GM19452 (cell line): Measurements from ENCODE around the gene ARMC2.

Experiments used
- ATAC-seq: cut with Tn5 transposase; IDR thresholded peaks from one replicate; pipeline ENCODE4 v1.9.1; 2021; ENCODE audit not compliant: unreplicated experiment

The ARMC2 gene

DNA sequence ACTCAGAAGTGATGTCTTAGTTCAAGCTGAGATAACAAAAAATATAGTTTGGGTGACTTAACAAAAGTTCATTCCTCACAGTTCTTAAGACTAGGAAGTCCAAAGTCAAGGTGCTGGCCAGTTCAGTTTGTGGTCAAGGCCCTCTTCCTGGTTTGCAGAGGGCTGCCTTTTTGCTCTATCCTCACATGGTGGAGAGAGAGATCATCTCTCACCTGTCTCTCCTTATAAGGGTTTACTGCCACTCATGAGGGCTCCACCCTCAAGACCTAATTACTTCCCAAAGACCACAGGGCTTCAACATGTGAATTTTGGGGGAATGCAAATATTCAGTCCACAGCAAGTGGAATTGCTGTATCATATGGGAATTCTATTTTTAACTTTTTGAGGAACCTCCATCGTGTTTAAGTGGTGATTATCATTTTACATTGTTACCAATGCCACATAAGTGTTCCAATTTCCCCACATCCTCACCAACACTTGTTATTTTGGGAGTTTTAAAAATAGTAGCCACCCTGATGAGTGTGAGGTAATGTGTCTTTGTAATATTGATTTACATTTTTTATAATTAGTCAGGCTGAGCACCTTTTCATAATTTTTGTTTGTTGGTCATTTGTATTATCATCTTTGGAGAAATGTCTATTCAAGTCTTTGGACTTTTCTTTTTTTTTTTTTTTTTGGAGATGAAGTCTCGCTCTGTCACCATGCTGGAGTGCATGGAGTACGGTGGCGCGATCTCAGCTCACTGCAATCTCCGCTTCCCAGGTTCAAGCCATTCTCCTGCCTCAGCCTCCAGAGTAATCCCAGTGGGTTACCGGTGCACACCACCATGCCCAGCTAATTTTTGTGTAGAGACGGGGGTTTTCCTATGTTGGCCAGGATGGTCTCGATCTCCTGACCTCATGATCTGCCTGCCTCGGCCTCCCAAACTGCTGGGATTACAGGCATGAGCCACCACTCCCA, 134.2 kb downstream of the ARMC2 start:
- ATAC-seq, result no peak

DNA sequence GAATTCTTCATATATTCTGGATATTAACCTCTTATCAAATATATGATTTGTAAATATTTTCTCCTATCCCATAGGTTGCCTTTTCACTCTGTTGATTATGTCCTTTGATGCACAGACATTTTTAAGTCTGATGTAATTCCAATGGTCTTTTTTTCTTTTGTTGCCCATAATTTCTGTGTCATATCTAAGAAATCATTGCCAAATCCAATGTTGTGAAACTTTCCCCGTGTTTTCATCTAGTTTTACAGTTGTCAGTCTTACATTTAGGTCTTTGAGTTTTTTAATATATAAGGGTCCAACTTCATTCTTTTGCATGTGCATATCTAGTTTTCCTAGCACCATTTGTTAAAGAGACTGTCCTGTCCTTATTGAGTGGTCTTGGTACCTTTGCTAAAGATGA, 134.9 kb downstream of the ARMC2 start:
- ATAC-seq, result no peak

DNA sequence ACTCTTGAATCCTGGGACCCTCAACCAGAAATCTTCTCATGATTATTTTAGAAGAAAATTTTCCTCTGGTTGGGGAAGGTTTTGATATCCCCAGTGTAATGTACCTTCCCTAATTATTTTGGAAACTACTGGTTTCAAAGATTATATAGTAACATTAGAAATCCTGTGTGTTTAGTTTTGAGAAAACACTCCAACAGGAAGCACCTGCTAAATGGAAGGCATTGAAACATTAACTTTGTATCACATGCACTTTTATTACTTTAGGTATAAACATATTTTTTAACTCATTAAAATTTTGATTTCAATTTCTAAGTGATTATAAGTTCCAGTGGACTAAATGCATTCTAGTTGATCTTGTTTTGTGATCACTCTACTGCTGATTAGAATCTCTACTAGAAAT, 137.1 kb downstream of the ARMC2 start:
- no peak for ATAC-seq

DNA sequence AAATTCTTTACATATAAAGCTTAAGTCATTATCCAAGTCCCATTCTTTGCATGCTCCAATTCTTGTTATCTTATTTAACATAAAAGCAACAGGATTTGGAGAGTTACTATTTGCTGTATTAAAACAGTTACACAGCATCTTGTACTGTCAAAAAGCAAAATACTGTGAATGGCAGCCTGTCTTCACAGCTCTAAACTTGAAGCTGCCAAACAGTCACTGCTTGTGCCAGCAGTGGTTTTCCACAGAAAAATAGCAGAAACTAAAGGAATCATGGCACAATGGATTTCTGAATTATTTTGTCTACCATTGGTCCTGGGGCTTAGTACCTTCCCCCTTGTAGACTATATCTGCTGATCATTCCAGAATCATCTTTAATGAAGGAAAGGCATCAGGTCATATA, 138.9 kb downstream of the ARMC2 start:
- no peak for ATAC-seq

- no peak for ATAC-seq
These were observed 140.1 kb downstream of the ARMC2 start for GRCh38 chr6:108988296-108988695.

- ATAC-seq, result no peak
These were observed 140.5 kb downstream of the ARMC2 start for GRCh38 chr6:108988765-108989164.

DNA sequence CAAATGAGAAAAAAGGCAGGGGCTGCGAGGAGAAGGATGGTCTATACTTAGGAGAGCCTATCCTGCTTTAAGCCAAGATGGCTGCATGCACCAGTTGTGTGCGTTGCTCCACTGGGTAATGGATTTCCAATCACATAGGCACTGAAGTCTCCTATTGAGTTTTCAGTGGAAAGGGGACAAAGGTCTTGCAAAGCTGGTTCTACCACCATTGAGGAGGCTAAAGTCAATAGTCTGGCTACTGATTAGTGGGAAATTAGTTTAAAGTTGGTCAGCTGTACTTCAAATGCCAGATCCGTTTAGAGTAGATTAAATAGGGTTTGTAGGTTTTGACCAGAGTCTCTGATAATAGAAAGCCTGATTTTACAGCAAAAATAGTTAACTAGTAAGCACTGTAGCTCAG, 141.5 kb downstream of the ARMC2 start:
- no peak for ATAC-seq

GRCh38 chr6:108993876-108994275, 145.7 kb downstream of the ARMC2 start:
- ATAC-seq, result no peak

GRCh38 chr6:108995296-108995695, 147.1 kb downstream of the ARMC2 start:
- no peak for ATAC-seq

DNA sequence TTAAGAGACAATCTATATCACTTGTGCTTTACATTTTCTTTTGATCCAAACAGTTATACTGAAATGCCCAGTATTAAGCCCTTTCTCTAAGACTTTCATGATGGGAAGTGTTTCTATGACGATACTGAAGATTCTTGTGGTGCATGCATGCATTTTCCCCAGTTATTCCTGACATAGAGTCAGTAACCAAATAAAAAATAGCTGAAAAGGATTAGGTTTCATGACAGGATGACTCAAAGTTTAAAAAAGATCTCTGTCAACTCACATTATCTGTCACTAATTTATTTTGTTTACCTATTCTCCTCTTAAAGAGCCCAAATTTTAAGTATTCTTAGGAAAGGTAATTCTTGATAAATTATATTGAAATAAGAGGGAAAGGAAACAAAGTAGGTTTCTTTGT, 148.0 kb downstream of the ARMC2 start:
- no peak for ATAC-seq

DNA sequence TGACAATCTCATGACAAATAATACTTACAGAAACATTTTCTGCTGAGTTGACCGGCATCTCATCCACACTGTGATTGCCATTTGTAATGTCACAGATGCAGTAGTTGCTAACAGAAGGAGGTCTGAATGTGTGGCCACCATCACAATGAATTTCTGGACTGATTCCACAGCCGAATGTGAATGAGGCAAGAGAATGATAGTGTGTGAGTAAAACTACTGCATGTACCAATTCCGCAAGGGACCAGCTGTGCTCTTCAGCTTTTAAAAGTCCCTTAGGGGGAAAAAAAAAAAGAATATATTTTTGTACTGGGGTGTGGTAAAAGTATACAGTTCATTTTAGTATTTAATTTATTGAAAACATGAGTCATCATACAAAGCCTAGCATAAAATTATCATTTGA, 150.3 kb downstream of the ARMC2 start:
- ATAC-seq, result no peak

- no peak for ATAC-seq
These were observed 151.2 kb downstream of the ARMC2 start for GRCh38 chr6:108999428-108999827.

DNA sequence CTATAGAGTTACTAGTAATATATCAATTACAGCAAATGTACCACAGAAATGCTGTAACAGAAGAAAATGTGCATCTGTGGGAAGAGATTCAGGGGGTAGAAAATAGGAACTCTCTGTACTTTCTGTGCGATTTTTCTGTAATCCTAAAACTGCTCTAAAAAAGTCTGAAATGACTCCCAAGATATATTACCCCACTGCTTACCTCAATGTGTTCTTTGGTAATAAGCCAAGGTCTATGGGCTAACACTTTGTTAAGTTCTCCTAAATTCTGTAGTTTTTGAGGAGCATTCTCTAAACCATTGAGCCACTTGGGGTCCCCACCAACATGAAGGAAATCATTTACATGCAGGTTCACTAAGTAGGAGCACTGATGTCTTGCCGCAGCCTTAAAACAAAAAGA, 152.1 kb downstream of the ARMC2 start:
- no peak for ATAC-seq

DNA sequence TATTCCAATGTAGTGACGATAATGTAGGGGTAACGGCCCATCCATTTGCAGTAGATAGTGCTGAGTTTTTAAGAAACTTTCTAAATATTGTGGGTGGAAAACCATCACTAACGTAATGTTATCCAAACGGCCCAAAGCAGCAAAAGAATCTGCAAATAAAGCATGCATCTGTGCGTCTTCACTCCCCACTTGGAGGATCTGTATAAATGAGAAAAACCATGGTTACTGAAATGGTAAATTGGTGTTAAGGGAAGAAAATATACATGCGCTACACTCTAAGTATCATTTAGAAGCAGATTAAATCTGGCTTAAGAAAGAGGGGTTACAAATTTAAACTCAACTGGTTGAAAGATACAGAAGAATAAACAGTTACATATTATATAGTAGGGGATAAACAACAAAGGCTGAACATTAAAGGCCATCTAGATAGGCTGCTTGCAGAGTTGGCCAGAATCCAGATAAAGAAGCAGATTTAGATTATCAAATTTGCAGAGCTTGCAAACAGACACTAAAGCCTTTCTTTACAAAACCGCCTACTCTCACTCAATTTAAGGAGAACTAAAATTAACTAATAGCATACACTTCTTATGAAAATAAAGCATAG, 153.2 kb downstream of the ARMC2 start:
- no peak for ATAC-seq

GRCh38 chr6:109002051-109002697, 154.0 kb downstream of the ARMC2 start:
- ATAC-seq, result no peak

- no peak for ATAC-seq
These were observed 154.7 kb downstream of the ARMC2 start for GRCh38 chr6:109002882-109003281.

DNA sequence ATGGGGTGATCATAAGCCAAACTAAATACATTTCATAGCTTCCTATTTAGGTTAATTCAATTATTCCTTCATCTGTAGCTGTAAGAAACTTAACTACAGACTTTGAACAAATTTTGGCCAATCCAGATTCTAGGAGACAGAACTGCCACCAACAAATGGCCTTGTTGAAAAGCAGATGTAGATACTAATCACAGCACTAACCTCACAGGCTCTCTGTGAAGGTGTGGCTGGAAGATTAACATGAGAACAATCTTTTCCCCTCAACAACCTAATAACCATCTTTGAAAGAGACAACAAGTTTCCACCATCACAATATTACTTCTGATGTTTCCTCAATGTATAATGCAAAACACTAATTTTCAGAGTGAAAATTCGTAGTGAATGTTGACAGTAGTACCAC, 158.6 kb downstream of the ARMC2 start:
- ATAC-seq, result no peak

GRCh38 chr6:109007521-109007920, 159.3 kb downstream of the ARMC2 start:
- ATAC-seq, result no peak

GRCh38 chr6:109008054-109008453, 159.8 kb downstream of the ARMC2 start:
- no peak for ATAC-seq

GRCh38 chr6:109008537-109009235, 160.5 kb downstream of the ARMC2 start:
- ATAC-seq, result peak; percentile 27

GRCh38 chr6:109009236-109009961, 161.2 kb downstream of the ARMC2 start:
- peak; percentile 94 for ATAC-seq
